ENCODE measurements around the gene CYB561D2. TPM values are rescaled to one million over a fixed set of nuclear protein-coding genes. Genes with fewer than 3 reads are reported as not detected.

Gene CYB561D2
- total RNA-seq, 2 donors from 2014 or later, result 22.5 to 29.4 TPM

DNA sequence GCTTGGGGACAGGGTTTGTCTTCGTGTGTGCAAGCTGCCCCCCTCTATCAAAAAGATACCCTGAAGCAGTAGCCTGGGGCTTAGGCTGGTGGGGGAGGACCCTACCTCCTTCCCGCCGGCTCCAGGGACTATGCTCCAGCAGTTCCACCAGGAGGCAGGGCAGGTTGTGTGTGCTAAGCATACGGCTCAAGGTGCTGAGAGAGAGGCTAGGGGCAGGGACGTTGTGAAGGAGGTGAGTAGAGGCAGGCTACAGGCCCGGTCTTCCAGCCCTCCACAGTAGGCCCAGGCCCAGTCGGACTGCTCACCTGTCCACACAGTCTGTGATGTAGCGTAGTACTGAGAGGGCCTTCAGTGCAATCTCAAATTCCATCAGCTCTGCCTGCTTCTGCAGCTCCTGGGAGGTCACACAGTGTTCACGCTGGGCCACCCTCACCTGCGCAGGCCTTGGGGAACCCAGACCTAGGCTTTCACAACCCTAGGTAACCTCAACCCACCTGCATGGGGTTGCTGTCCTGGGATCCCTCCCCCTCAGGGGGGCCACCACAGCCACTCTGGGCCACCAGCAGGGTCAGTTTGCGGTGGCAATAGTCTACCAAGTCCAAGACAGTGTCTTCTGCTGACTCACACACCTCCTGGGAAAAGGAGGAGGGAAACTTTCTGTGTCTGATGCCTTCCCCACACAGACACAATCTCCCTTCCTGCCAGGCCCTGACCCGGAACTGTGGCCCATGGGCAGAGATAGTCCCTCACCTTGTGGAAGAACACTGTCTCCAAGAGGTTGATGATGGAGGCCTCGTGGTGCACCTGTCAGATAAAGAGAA, 7.6 kb upstream of the CYB561D2 start:
- TF ChIP-seq, protein P1, sequence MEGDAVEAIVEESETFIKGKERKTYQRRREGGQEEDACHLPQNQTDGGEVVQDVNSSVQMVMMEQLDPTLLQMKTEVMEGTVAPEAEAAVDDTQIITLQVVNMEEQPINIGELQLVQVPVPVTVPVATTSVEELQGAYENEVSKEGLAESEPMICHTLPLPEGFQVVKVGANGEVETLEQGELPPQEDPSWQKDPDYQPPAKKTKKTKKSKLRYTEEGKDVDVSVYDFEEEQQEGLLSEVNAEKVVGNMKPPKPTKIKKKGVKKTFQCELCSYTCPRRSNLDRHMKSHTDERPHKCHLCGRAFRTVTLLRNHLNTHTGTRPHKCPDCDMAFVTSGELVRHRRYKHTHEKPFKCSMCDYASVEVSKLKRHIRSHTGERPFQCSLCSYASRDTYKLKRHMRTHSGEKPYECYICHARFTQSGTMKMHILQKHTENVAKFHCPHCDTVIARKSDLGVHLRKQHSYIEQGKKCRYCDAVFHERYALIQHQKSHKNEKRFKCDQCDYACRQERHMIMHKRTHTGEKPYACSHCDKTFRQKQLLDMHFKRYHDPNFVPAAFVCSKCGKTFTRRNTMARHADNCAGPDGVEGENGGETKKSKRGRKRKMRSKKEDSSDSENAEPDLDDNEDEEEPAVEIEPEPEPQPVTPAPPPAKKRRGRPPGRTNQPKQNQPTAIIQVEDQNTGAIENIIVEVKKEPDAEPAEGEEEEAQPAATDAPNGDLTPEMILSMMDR (IDR thresholded peaks at IDR 0.05), result no peak
- no peak for DNase-seq (ENCODE audit: low spot score)
- Histone ChIP-seq H3K4me1 (ENCODE audit: control insufficient read depth in 1 of 2, low read depth in 2 of 2) (peaks cover 21 to 49% of the 10 kb centered on the region in 2 donors), H3K9me3 (no peaks in the 10 kb centered on the region), H3K27me3 (replicated peaks; ENCODE audit: insufficient read depth) (no peaks in the 10 kb centered on the region), H3K4me3 (no peak overlapping the region), H3K27ac (no peak overlapping the region), H3K36me3 (peaks cover 7% of the 10 kb centered on the region)
- no peak for ATAC-seq (ENCODE audit: insufficient number of reproducible peaks, low FRiP score, low read depth)

GRCh38 chr3:50345008-50345407, 5.7 kb upstream of the CYB561D2 start:
- H3K4me1 ChIP-seq (ENCODE audit: control insufficient read depth in 1 of 2, low read depth in 2 of 2), result peaks cover 14 to 45% of the 10 kb centered on the region in 2 donors
- ATAC-seq (ENCODE audit: insufficient number of reproducible peaks, low FRiP score, low read depth) (no peak), DNase-seq (ENCODE audit: low spot score) (no peak)
- TF ChIP-seq, protein P1 (IDR thresholded peaks at IDR 0.05), result no peak
- peaks cover 9% of the 10 kb centered on the region for H3K36me3 ChIP-seq
- no peaks in the 10 kb centered on the region for H3K27me3 ChIP-seq (replicated peaks; ENCODE audit: insufficient read depth)
- peak overlapping the region; percentile 66 for H3K4me3 ChIP-seq
- H3K9me3 ChIP-seq, result no peaks in the 10 kb centered on the region
- no peak overlapping the region for H3K27ac ChIP-seq

DNA sequence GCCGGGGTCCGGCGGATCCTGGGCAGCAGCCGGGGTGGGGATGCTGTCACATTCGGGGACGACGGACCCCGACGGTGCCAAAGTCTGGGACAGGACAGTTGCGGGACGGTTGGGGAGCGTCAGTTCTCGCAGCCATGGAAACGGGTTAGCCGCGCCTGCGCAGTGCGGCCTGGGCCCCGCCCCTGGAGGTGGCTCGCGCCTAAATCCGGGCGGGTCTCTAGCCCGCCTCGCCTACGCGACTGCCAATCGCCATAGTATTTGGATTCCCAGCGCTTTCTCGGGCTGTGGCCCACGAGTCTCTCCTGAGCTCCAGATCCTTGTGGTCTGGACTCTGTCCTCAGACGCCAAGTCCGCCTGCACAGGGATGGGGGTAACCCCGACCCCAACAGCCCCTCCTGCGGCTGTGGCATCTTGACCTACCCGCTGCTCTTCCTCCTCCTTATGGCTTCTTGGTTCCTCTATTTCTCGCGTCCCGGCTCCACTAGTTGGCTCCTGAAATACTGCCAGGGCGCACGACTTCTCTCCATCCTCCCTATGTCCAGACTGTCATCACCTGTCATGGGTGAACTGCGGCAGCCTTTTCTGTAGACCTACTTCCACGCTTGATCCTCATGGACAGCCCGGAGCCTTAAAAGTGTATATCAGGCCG, 5.0 kb upstream of the CYB561D2 start, which contains the start of gene ZMYND10:
TSS of gene ZMYND10 (minus strand) at position 147 of the 649 bp plus-strand sequence. CDS start 153 bp downstream, outside the sequence.
- Histone ChIP-seq H3K4me1 (ENCODE audit: control insufficient read depth in 1 of 2, low read depth in 2 of 2) (peaks cover 14 to 43% of the 10 kb centered on the region in 2 donors), H3K9me3 (no peaks in the 10 kb centered on the region), H3K4me3 (peak within 1 kb of the TSS; percentile 66), H3K36me3 (peaks cover 9% of the 10 kb centered on the region), H3K27ac (no peak within 1 kb of the TSS), H3K27me3 (replicated peaks; ENCODE audit: insufficient read depth) (no peaks in the 10 kb centered on the region)
- TF ChIP-seq, protein P1 (IDR thresholded peaks at IDR 0.05), result no peak
- no peak for DNase-seq (ENCODE audit: low spot score)
- no peak for ATAC-seq (ENCODE audit: insufficient number of reproducible peaks, low FRiP score, low read depth)

DNA sequence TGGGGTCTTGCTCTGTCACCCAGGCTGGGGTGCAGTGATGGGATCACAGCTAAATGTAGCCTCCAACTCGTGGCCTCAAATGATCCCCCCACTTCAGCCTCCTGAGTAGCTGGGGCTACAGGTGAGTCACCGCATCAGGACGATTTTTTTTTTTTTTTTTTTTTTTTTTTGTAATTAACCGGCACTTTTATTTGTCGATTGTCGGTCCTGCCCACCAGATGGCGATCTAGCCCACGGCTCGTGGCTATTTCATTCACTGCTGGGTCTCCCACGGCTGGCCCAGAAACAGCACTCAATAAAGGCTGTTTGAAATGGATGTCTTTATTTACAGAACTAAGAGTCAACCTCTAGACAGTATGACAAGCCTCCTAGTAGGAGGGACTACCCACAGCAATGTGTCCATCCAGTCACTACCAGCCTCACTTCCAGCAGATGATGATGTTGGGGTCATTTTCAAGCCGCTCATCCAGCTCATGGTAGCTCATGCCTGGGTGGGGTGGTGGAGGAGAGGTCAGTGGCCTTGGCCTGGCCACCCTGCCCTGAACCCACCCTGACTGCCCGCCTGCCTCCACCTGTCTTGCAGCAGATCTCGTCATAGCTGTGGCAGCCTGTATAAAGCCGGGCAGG, 3.4 kb upstream of the CYB561D2 start:
- Histone ChIP-seq H3K27me3 (replicated peaks; ENCODE audit: insufficient read depth) (no peaks in the 10 kb centered on the region), H3K9me3 (no peaks in the 10 kb centered on the region), H3K27ac (peak overlapping the region in 1 of 2 donors; percentile 9), H3K4me3 (no peak overlapping the region), H3K36me3 (peaks cover 9% of the 10 kb centered on the region), H3K4me1 (ENCODE audit: control insufficient read depth in 1 of 2, low read depth in 2 of 2) (peaks cover 16 to 44% of the 10 kb centered on the region in 2 donors)
- TF ChIP-seq, protein P1 (IDR thresholded peaks at IDR 0.05), result peak; percentile 48
- no peak for DNase-seq (ENCODE audit: low spot score)
- ATAC-seq (ENCODE audit: insufficient number of reproducible peaks, low FRiP score, low read depth), result no peak

DNA sequence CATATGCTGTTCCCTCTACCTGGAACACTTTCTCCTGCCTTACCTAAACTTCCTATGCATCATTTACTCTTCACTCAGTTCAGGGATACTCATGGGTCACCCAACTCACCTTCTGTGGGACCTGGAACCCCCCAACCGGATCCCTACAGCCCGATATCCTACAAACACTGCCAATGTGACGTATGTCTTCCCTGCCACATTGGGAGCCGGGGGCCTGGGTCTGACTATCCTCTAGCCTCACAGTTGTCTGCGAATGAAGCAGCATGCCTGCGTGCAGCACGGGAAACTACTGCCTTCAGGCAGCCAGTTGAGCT, 492 bp upstream of the CYB561D2 start:
- Histone ChIP-seq H3K4me3 (peak overlapping the region; percentile 79), H3K36me3 (peaks cover 32% of the 10 kb centered on the region), H3K27ac (peak overlapping the region; percentile 83 to 91), H3K4me1 (ENCODE audit: control insufficient read depth in 1 of 2, low read depth in 2 of 2) (peaks cover 16 to 46% of the 10 kb centered on the region in 2 donors), H3K27me3 (replicated peaks; ENCODE audit: insufficient read depth) (no peaks in the 10 kb centered on the region), H3K9me3 (no peaks in the 10 kb centered on the region)
- ATAC-seq (ENCODE audit: insufficient number of reproducible peaks, low FRiP score, low read depth), result no peak
- TF ChIP-seq, protein P1 (IDR thresholded peaks at IDR 0.05), result no peak
- no peak for DNase-seq (ENCODE audit: low spot score)

Measured in thoracic aorta (tissue), 2 donors.